NB4 (cell line): Measurements from ENCODE around the gene PCGF5.

Experiments
- DNase-seq: peaks from one replicate; pipeline ENCODE4 v3.0.0; 2010; ENCODE audit warnings: low read depth
- H3K4me3 ChIP-seq: one replicate; pipeline ENCODE4 v1.5.1; 2011; ENCODE audit warnings: mild to moderate bottlenecking, low read depth, low read length, moderate library complexity
- MAX ChIP-seq: IDR thresholded peaks from 2 replicates; pipeline ENCODE4 v1.6.1; 2011; ENCODE audit warnings: low read depth, low read length
- MYC ChIP-seq: IDR thresholded peaks from 2 replicates; pipeline ENCODE4 v1.6.1; 2011; ENCODE audit warnings: low read depth, low read length
- POLR2A ChIP-seq: IDR thresholded peaks from 2 replicates; pipeline ENCODE4 v1.6.1; 2011; ENCODE audit warnings: mild to moderate bottlenecking; ENCODE audit not compliant: insufficient read length; ENCODE audit errors: extremely low read depth
- TF ChIP-seq, protein P1 (sequence below): IDR thresholded peaks from one replicate; pipeline ENCODE4 v1.5.1; 2012; ENCODE audit warnings: low read depth, low read length

Gene PCGF5

DNA sequence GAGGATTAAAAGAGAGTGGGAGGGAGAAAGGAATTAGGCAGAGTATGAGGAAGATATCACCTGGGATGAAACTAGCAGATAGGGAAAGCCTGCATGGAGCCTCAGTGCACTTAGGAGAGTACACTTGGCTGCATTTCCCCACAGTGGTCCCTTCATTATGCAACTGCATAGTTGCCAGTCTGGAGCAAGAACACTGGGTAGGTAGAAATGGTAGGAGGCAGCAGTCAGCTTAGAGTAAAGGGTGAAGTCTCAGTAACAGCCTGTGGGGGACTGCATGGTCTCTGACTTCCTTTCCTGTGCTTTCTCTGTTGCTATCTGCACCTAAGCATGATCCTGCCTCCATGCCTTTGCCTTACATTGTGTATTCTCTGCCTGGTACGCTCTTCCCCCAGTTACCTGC is 14.0 kb upstream of the PCGF5 start:
- TF ChIP-seq, protein P1, sequence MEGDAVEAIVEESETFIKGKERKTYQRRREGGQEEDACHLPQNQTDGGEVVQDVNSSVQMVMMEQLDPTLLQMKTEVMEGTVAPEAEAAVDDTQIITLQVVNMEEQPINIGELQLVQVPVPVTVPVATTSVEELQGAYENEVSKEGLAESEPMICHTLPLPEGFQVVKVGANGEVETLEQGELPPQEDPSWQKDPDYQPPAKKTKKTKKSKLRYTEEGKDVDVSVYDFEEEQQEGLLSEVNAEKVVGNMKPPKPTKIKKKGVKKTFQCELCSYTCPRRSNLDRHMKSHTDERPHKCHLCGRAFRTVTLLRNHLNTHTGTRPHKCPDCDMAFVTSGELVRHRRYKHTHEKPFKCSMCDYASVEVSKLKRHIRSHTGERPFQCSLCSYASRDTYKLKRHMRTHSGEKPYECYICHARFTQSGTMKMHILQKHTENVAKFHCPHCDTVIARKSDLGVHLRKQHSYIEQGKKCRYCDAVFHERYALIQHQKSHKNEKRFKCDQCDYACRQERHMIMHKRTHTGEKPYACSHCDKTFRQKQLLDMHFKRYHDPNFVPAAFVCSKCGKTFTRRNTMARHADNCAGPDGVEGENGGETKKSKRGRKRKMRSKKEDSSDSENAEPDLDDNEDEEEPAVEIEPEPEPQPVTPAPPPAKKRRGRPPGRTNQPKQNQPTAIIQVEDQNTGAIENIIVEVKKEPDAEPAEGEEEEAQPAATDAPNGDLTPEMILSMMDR = no peak
- TF ChIP-seq POLR2A = no peak
- TF ChIP-seq MAX = no peak
- TF ChIP-seq MYC = no peak

DNA sequence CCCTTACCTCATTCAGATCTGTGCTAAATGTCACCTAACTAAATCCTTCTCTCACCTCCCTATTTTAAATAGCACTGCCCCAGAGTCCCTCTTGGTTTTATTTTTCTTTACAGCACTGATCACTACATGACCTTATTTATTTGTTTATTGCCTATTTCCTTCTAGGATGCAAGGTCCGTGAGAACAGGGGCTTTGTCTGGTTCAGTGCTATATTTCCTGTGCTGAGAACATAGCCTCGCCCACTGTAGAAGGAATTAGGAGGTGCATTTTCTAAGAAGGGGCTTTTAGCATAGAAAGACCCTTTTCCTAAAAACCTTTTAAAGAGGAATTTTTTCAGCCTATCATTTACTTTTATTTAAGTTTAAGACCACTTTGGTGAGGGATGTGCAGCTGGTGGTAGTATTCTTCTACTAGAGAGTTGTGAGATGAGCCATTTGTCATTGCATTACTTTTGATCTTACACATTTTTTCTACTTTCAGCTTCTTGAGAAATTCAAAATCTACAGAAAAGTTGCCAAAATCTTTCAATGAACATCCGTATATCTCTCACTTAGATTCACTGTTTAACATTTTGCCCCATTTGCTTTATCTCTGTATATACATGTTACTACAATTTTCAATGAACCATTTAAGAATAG is 13.5 kb upstream of the PCGF5 start:
- no peak for TF ChIP-seq POLR2A
- no peak for TF ChIP-seq MYC
- TF ChIP-seq, protein P1 = no peak
- no peak for TF ChIP-seq MAX
- DNase-seq = no peak
- no peak overlapping the region for H3K4me3 ChIP-seq

More for the DNA sequence above, 14.0 kb upstream of the PCGF5 start:
- H3K4me3 ChIP-seq = no peak overlapping the region
- peak; percentile 8 for DNase-seq

- H3K4me3 ChIP-seq = no peak overlapping the region
- no peak for DNase-seq
- TF ChIP-seq, protein P1 = no peak
- no peak for TF ChIP-seq MAX
- no peak for TF ChIP-seq MYC
- no peak for TF ChIP-seq POLR2A
Observed at GRCh38 chr10:91208642-91209041, 11.8 kb upstream of the PCGF5 start.

DNA sequence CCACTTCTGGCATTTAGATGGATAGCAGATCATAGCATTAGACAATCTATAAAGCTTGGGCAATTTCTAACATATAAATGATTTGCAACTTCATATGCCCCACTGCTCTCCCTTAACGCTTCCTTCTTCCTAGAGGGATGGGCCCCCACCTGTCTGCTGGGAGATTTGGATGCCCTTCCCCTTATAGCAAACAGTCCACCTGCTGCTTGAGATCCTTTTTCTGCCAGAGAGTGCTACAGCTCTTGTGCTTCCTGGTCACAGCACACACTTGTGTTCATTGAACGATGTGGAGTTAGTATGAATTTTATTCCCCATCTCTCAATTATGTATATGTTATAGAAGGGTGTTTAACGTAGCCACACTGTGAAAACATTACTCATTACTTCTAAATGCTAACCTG is 10.4 kb upstream of the PCGF5 start:
- TF ChIP-seq, protein P1 = no peak
- TF ChIP-seq MYC (no peak), MAX (no peak), POLR2A (no peak)
- DNase-seq = no peak
- H3K4me3 ChIP-seq = no peak overlapping the region

DNA sequence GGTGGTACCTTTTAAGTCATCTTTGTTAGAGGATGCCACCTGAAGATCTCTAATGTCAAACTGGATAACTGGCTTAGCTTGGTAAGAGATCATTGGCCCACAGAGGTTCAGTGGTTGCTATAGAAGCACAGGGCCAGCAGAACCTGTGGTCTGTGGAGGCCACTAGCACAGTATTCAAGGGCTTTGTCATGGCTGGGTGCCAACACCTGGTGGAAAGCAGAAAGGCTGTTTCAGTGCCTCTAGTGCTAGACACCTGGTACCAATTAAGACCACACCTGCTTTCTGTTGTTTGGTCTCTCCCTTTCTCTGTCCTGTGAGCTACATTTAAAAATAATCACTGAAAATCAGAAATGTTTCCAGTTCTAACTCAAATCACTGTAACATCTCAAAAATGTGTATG is 10.0 kb upstream of the PCGF5 start:
- TF ChIP-seq MAX (no peak), MYC (no peak), POLR2A (no peak)
- TF ChIP-seq, protein P1 = no peak
- no peak overlapping the region for H3K4me3 ChIP-seq
- DNase-seq = no peak

DNA sequence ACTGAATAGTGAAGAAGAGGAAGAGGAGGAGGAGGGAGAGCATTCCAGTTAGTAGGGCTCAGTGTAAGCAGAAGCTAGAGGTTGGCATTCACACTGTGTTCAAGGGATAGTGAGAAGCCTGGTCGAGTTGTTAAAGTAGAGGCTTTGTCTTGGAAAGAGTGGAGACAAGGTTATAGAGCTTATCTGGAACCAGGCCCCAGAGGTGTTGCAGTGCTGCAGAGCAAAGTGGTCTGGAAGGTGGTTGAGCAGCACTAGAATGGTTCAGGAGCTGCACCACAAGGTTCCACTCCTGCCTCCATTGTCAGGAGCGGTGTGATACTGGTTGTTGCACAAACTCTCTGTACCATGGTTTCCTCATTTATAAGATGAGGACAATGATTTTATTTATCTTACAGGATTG is 8.8 kb upstream of the PCGF5 start:
- no peak overlapping the region for H3K4me3 ChIP-seq
- no peak for DNase-seq
- no peak for TF ChIP-seq MYC
- no peak for TF ChIP-seq POLR2A
- TF ChIP-seq MAX = no peak
- TF ChIP-seq, protein P1 = no peak
